Psoas muscle (tissue), 8 donors: ENCODE results near the gene SLIT3. TPM values are rescaled to one million over a fixed set of nuclear protein-coding genes. Genes with fewer than 3 reads are reported as not detected.

Experiments
- ATAC-seq, 4 donors: fragments of 200-7000 bp; cut with Tn5 transposase; one replicate each; pipeline ENCODE4 v1.9.1; 2020; ENCODE audit warnings: moderate library complexity in 3 of 4, mild to moderate bottlenecking in 2 of 4
- DNase-seq, 2 donors: peaks; one replicate each; pipeline ENCODE4 v3.0.0-alpha.2; 2020
- H3K27ac ChIP-seq: fragments of 200-600 bp; one replicate; pipeline ENCODE4 v1.8.0; 2022
- H3K27me3 ChIP-seq, 3 donors: fragments of 200-600 bp in 1 of 3; one replicate each; pipeline versions ENCODE4 v1.6.1 to v1.8.0; 2013 to 2022; ENCODE audit warnings: low read length in 2 of 3, mild to moderate bottlenecking in 2 of 3, moderate library complexity in 1 of 3; ENCODE audit not compliant: insufficient read depth in 3 of 3
- H3K36me3 ChIP-seq, 2 donors: fragments of 200-600 bp in 1 of 2; one replicate each; pipeline versions ENCODE4 v1.6.1 to v1.8.0; 2013 to 2022; ENCODE audit warnings: low read depth in 1 of 2, mild to moderate bottlenecking in 1 of 2, moderate library complexity in 1 of 2; ENCODE audit not compliant: insufficient read depth in 1 of 2
- H3K4me1 ChIP-seq: fragments of 200-600 bp; one replicate; pipeline ENCODE4 v1.8.0; 2022
- H3K4me3 ChIP-seq: fragments of 200-600 bp; one replicate; pipeline ENCODE4 v1.8.0; 2022; ENCODE audit warnings: mild to moderate bottlenecking
- H3K9me3 ChIP-seq: fragments of 200-600 bp; one replicate; pipeline ENCODE4 v1.8.0; 2022
- CTCF ChIP-seq: fragments of 200-600 bp; IDR thresholded peaks from one replicate; pipeline ENCODE4 v1.8.0; 2022; ENCODE audit warnings: antibody characterized with exemption
- WGBS, 3 donors: extraction: QIAGEN DNeasy Blood & Tissue Kit; methylation state at CpG; one replicate each; pipeline versions ENCODE4 v1.1.6 to v1.1.7; 2013; 5-methylcytosine and 5-hydroxymethylcytosine counted together
- intact Hi-C, 2 donors: fragments of 100-400 bp; cut with DNase I; formaldehyde crosslinking; loops; one replicate each; pipeline versions ENCODE4 v1.11.0 to v1.14.2; 2022
- polyA plus RNA-seq, 3 donors: library from polyadenylated mRNA; stranded (reverse); fragments of 200-250 nt; gene quantifications; one replicate each; pipeline ENCODE4 v1.2.3, GENCODE V29; 2013
- total RNA-seq, 4 donors: library from RNA; stranded (reverse); fragmentation: NEBNext Ultra II Directional in 2 of 4; extraction: Animal tissue kit (Norgen Biotek cat#: 25700) in 2 of 4; gene quantifications; one replicate each; pipeline versions ENCODE4 v1.2.1 to v1.2.4, GENCODE V29; 2021 to 2023
- donor health status: healthy with polysubstance abuse.
- donor health status: DM: no; HTN: no; CAD: no; lungs with moderate emphysema.
- donor health status: Bipolar disorder and iron deficiency.
- donor health status: healthy.
- donor health status: DM: yes; HTN: yes; CAD: no.
- donor health status: DM: no; HTN: no; CAD: no.
- donor health status: DM: no; HTN: no; CAD: no.
- donor health status: DM: yes; HTN: yes; CAD: no.

SLIT3 gene
- total and polyA plus RNA-seq, 7 donors: 0.81 to 5.9 (median 2.1) TPM

DNA sequence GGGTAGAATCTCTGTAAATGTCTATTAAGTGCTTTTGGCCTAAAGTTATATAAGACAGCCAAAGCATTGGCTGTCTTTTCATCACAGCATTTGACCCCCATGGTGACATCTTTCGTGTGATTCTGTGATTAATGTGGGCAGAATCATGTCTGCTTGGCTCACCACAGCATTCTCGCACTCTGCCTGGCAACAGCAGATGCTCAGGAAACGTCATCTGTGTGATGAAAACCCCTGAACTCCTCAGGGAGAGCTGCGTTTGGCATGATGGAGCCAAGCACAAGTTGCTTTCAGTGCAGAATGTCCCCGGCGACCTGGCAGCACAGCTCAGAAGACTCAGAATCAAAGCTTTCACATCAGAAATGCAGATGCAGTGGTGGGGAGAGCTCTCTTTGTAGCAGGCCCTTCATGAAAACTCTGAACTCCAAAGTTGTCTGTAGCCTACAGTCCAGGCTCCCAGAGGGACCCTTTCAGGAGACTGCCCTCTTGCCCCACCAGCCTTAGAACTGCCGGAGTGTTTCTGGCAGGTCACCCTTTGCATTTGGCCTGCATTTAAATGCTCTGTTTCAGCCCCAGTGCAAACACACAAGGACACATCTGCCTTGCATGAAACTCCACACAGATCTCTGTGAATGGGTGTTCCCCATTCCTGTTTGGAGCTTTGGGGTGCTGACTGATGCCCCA lies 566.2 kb downstream of the SLIT3 start:
- intact Hi-C loops: no loop called here
- H3K4me3 ChIP-seq: no peak overlapping the region
- H3K27me3 ChIP-seq: no peaks in the 10 kb centered on the region
- ATAC-seq: peak in 3 of 4 donors; percentile 48 to 61 (median 60)
- H3K9me3 ChIP-seq: no peaks in the 10 kb centered on the region
- no peaks in the 10 kb centered on the region for H3K4me1 ChIP-seq
- no peak overlapping the region for H3K27ac ChIP-seq
- DNase-seq: peak; percentile 69 to 87
- WGBS, 3 donors: 12 to 28% (median 17%) methylated on average over 7 of the region's 7 CpGs
- no peaks in the 10 kb centered on the region for H3K36me3 ChIP-seq
- TF ChIP-seq CTCF: no peak

- Histone ChIP-seq H3K27me3 (no peaks in the 10 kb centered on the region), H3K27ac (no peak overlapping the region), H3K4me3 (no peak overlapping the region), H3K4me1 (no peaks in the 10 kb centered on the region), H3K36me3 (no peaks in the 10 kb centered on the region), H3K9me3 (no peaks in the 10 kb centered on the region)
- ATAC-seq: no peak
- no peak for TF ChIP-seq CTCF
- 73 to 90% (median 89%) methylated on average over 1 of the region's 1 CpG for WGBS, 3 donors
- intact Hi-C loops: no loop called here
- no peak for DNase-seq
These were observed 566.8 kb downstream of the SLIT3 start for GRCh38 chr5:168734119-168734518.

- H3K9me3 ChIP-seq: peaks cover 6% of the 10 kb centered on the region
- H3K36me3 ChIP-seq: no peaks in the 10 kb centered on the region
- no peak overlapping the region for H3K27ac ChIP-seq
- intact Hi-C loops: no loop called here
- DNase-seq (no peak), ATAC-seq (no peak)
- 45 to 54% (median 48%) methylated on average over 1 of the region's 1 CpG for WGBS, 3 donors
- no peak for TF ChIP-seq CTCF
- H3K4me1 ChIP-seq: no peaks in the 10 kb centered on the region
- H3K4me3 ChIP-seq: no peak overlapping the region
- peaks cover 0 to 2% (median under 1%) of the 10 kb centered on the region in 3 donors for H3K27me3 ChIP-seq
These were observed 572.3 kb downstream of the SLIT3 start for GRCh38 chr5:168728546-168729211.

DNA sequence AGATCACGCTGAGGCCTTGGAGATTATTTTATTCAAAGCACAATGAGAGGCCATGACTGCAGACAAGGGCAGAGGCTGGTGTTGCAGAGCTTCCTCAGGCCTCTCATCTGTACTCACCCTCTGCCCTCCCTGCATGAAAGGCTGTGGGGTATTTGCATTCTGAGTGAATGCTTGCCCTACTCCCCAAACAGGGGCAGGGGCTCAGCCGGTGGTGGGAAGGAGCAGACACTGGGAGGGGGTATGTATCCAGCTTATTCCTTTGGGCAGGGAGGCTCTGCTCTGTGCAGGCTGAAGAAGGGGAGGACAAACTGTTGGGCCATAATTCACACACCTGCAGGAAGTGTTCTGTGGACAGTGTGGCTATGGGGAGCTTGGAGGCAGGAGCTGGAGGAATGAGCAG lies 573.4 kb downstream of the SLIT3 start:
- Histone ChIP-seq H3K27me3 (peaks cover 0 to 3% (median 2%) of the 10 kb centered on the region in 3 donors), H3K4me1 (no peaks in the 10 kb centered on the region), H3K27ac (no peak overlapping the region), H3K9me3 (peaks cover 6% of the 10 kb centered on the region), H3K36me3 (no peaks in the 10 kb centered on the region), H3K4me3 (no peak overlapping the region)
- TF ChIP-seq CTCF: no peak
- ATAC-seq: no peak
- DNase-seq: no peak
- intact Hi-C loops: no loop called here
- 39 to 46% (median 41%) methylated on average over 2 of the region's 2 CpGs for WGBS, 3 donors
